Transverse colon (tissue), 4 donors: ENCODE measurements around the gene KRT7.

Source experiments
- EP300 ChIP-seq: sonication (generic); formaldehyde crosslinking; IDR thresholded peaks from one replicate; pipeline ENCODE4 v1.6.1; 2017; ENCODE audit warnings: antibody characterized with exemption, low read depth
- POLR2AphosphoS5 ChIP-seq, 3 donors: sonication (generic); formaldehyde crosslinking; IDR thresholded peaks; one replicate each; pipeline ENCODE4 v1.6.1; 2016; ENCODE audit warnings: antibody characterized with exemption in 3 of 3
- TF ChIP-seq, protein P1 (sequence below), 5 experiments: fragments of 200-600 bp in 3 of 5; fragments of 450-650 bp in 2 of 5; sonication (generic) in 3 of 5; IDR thresholded peaks; 1 replicate in 2 of 5; 2 replicates in 3 of 5; pipeline ENCODE4 v1.5.1; 2016 to 2017; ENCODE audit warnings: antibody characterized with exemption in 5 of 5, inconsistent platforms in 3 of 5, mild to moderate bottlenecking in 2 of 5, moderate library complexity in 1 of 5

DNA sequence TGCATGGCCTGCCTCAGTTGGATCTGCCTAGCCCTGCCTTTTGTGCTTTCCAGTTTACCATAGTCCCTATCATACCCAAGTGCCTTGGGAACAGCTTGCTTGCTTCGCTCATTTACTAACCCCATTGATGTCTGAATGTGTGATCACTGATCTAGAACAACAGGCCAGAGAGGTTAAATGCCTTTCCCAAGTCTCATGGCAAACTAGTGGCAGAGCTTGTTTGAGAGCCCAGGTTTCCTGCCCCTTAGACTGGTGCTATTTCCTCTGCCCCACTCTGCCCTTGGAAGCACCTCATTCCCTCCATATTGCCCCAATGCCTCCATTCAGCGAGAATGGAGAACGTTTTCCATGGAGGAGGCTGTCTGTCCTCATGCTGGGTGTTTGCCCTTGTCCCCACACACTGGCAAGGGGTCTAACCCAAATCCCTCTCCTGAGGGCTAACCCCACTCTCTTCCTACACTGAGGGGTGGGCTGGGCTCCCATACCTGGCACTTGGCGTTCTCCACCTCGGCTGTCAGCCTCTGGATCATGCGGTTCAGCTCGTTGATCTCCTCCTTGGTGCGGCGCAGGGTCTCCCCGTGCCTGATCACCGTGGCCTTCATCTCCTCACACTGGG is 19.8 kb downstream of the KRT7 start:
- TF ChIP-seq POLR2AphosphoS5 (IDR thresholded peaks at IDR 0.05) = no peak
- TF ChIP-seq, protein P1, sequence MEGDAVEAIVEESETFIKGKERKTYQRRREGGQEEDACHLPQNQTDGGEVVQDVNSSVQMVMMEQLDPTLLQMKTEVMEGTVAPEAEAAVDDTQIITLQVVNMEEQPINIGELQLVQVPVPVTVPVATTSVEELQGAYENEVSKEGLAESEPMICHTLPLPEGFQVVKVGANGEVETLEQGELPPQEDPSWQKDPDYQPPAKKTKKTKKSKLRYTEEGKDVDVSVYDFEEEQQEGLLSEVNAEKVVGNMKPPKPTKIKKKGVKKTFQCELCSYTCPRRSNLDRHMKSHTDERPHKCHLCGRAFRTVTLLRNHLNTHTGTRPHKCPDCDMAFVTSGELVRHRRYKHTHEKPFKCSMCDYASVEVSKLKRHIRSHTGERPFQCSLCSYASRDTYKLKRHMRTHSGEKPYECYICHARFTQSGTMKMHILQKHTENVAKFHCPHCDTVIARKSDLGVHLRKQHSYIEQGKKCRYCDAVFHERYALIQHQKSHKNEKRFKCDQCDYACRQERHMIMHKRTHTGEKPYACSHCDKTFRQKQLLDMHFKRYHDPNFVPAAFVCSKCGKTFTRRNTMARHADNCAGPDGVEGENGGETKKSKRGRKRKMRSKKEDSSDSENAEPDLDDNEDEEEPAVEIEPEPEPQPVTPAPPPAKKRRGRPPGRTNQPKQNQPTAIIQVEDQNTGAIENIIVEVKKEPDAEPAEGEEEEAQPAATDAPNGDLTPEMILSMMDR (IDR thresholded peaks at IDR 0.05) = no peak
- no peak for TF ChIP-seq EP300
